Neural crest cell (in vitro differentiated cells): ENCODE results near the gene ETFDH. TPM values are rescaled to one million over a fixed set of nuclear protein-coding genes. Genes with fewer than 3 reads are reported as not detected.
A peak's percentile ranks its signal among the peaks of the same experiment; 100 is the strongest.
"Not testable (repeated sequence)": the region's sequence is repeated elsewhere in the genome, so short reads cannot be mapped to it uniquely, and the experiment has no call there.

ENCODE experiments used
- DNase-seq: peaks from one replicate; pipeline ENCODE4 v3.0.0; 2021; ENCODE audit warnings: low read depth, mixed read lengths, low spot score
- H3K27ac Mint-ChIP-seq: one replicate; pipeline ENCODE4 v1.8.0; 2021; ENCODE audit warnings: mild to moderate bottlenecking, mixed read lengths; ENCODE audit not compliant: unreplicated experiment
- H3K27me3 Mint-ChIP-seq: 2 replicates; pipeline ENCODE4 v1.8.0; 2021; ENCODE audit warnings: low read depth, mild to moderate bottlenecking, mixed read lengths
- H3K36me3 Mint-ChIP-seq: 2 replicates; pipeline ENCODE4 v1.8.0; 2021; ENCODE audit warnings: low read depth, mild to moderate bottlenecking, mixed read lengths
- H3K4me1 Mint-ChIP-seq: 2 replicates; pipeline ENCODE4 v1.8.0; 2021; ENCODE audit warnings: mixed read lengths
- H3K4me3 Mint-ChIP-seq: one replicate; pipeline ENCODE4 v1.8.0; 2021; ENCODE audit warnings: mild to moderate bottlenecking, mixed read lengths
- H3K9me3 Mint-ChIP-seq: 2 replicates; pipeline ENCODE4 v1.8.0; 2021; ENCODE audit warnings: mixed read lengths
- total RNA-seq: library from RNA; stranded (reverse); gene quantifications from 2 replicates; pipeline ENCODE4 v1.2.1, GENCODE V29; 2021
- TF ChIP-seq, protein P1 (sequence below): fragments of 200-600 bp; sonication (generic); conservative IDR thresholded peaks from 2 replicates; pipeline ENCODE4 v1.5.0; 2021; ENCODE audit warnings: antibody characterized with exemption, mild to moderate bottlenecking

ETFDH gene
- total RNA-seq, 1 donor from 2014 or later = 15.8 TPM

- no peak for DNase-seq
- H3K9me3 Mint-ChIP-seq = peaks cover 4% of the 10 kb centered on the region
- TF ChIP-seq, protein P1, sequence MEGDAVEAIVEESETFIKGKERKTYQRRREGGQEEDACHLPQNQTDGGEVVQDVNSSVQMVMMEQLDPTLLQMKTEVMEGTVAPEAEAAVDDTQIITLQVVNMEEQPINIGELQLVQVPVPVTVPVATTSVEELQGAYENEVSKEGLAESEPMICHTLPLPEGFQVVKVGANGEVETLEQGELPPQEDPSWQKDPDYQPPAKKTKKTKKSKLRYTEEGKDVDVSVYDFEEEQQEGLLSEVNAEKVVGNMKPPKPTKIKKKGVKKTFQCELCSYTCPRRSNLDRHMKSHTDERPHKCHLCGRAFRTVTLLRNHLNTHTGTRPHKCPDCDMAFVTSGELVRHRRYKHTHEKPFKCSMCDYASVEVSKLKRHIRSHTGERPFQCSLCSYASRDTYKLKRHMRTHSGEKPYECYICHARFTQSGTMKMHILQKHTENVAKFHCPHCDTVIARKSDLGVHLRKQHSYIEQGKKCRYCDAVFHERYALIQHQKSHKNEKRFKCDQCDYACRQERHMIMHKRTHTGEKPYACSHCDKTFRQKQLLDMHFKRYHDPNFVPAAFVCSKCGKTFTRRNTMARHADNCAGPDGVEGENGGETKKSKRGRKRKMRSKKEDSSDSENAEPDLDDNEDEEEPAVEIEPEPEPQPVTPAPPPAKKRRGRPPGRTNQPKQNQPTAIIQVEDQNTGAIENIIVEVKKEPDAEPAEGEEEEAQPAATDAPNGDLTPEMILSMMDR = no peak
- H3K36me3 Mint-ChIP-seq = no peaks in the 10 kb centered on the region
- no peak overlapping the region for H3K27ac Mint-ChIP-seq
- H3K4me1 Mint-ChIP-seq = peaks cover 17% of the 10 kb centered on the region
- no peak overlapping the region for H3K4me3 Mint-ChIP-seq
- H3K27me3 Mint-ChIP-seq = no peaks in the 10 kb centered on the region
Observed at GRCh38 chr4:158657291-158657690, 14.8 kb upstream of the ETFDH start.

GRCh38 chr4:158663255-158663654 lies 8.8 kb upstream of the ETFDH start:
- H3K4me3 Mint-ChIP-seq, H3K4me1 Mint-ChIP-seq, H3K27ac Mint-ChIP-seq, H3K27me3 Mint-ChIP-seq, DNase-seq, H3K9me3 Mint-ChIP-seq: not testable (repeated sequence)
- peaks cover 13% of the 10 kb centered on the region for H3K36me3 Mint-ChIP-seq

DNA sequence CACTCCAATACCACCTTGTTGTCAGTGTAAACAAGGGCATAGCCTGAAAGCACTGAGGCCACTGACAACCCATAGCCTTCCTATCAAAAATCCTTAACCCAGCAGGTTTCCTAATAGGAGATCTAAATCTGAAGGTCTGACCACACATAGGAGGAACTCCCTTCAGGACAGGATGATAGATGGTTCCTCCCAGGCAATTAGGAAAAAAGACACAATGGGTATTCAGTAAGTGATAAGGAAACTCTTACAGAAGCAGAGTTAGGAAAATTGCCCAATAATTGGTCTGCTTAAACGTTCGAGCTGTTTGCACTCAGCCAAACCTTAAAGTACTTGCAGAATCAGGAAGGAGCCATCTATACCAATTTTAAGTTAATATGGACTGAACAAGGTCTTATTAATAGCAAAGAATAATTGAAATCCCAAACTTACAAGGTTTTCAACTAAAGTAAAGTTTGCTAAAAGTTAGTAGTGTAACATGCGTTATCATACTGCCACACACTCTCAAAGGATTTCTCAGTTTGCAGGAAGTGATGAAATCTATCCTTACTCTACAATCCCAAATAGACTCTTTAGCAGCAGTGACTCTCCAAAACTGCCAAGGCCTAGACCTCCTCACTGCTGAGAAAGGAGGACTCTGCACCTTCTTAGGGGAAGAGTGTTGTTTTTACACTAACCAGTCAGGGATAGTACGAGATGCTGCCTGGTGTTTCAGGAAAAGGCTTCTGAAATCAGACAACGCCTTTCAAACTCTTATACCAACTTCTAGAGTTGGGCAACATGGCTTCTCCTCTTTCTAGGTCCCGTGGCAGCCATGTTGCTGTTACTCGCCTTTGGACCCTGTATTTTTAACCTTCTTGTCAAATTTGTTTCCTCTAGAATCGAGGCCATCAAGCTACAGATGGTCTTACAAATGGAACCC lies 8.1 kb upstream of the ETFDH start:
- not testable (repeated sequence) for DNase-seq, H3K27ac Mint-ChIP-seq, H3K9me3 Mint-ChIP-seq, H3K27me3 Mint-ChIP-seq, H3K4me1 Mint-ChIP-seq, H3K4me3 Mint-ChIP-seq
- peaks cover 14% of the 10 kb centered on the region for H3K36me3 Mint-ChIP-seq

DNA sequence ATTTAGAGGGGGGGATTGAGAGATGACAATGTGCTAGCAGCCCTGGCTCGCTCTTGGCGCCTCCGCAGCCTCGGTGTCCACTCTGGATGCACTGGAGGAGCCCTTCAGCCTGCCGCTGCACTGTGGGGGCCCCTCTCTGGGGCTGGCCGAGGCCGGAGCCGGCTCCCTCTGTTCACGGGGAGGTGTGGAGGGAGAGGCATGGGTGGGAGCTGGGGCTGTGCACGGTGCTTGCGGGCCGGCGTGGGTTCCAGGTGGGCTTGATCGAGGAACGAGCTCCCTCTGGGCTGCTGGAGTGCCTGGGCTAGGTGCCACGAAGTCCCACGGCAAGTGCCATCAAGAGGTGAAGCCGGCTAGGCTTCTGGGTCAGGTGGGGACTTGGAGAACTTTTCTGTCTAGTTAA lies 7.3 kb upstream of the ETFDH start:
- H3K27me3 Mint-ChIP-seq = no peaks in the 10 kb centered on the region
- DNase-seq = no peak
- H3K9me3 Mint-ChIP-seq = no peaks in the 10 kb centered on the region
- H3K36me3 Mint-ChIP-seq = peaks cover 18% of the 10 kb centered on the region
- peaks cover 9% of the 10 kb centered on the region for H3K4me1 Mint-ChIP-seq
- no peak overlapping the region for H3K4me3 Mint-ChIP-seq
- H3K27ac Mint-ChIP-seq = no peak overlapping the region
- TF ChIP-seq, protein P1 = no peak

DNA sequence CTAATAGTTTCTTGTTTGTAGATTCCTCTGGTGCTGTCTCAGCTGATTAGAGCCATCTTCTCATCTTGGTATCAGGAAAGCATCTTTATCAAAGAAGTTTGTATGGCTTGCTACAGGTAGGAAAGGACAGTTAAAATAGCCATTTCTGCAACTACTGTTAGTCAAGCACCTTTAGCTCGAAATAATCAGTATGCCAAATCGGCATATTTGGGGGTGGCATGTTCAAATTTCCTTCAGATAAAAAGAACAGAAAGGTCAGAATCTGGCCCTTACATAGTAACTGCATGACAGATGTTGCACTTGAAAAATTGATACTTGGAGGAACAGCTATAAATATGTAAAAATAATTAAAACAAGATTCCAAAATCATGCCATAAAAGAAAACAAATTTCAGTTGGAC lies 5.2 kb upstream of the ETFDH start:
- peaks cover 21% of the 10 kb centered on the region for H3K4me1 Mint-ChIP-seq
- H3K27ac Mint-ChIP-seq = no peak overlapping the region
- no peaks in the 10 kb centered on the region for H3K27me3 Mint-ChIP-seq
- no peak overlapping the region for H3K4me3 Mint-ChIP-seq
- H3K36me3 Mint-ChIP-seq = peaks cover 20% of the 10 kb centered on the region
- TF ChIP-seq, protein P1 = no peak
- DNase-seq = no peak
- H3K9me3 Mint-ChIP-seq = no peaks in the 10 kb centered on the region

GRCh38 chr4:158667651-158668198 lies 4.4 kb upstream of the ETFDH start:
- TF ChIP-seq, protein P1 = peak; percentile 70
- Mint-ChIP-seq H3K27ac (no peak overlapping the region), H3K9me3 (no peaks in the 10 kb centered on the region), H3K4me3 (no peak overlapping the region), H3K4me1 (peaks cover 28% of the 10 kb centered on the region), H3K36me3 (peaks cover 20% of the 10 kb centered on the region), H3K27me3 (no peaks in the 10 kb centered on the region)
- DNase-seq = peak; percentile 16
